Measurements from ENCODE around the gene EMILIN1. TPM values are rescaled to one million over a fixed set of nuclear protein-coding genes. Genes with fewer than 3 reads are reported as not detected.

Gene EMILIN1
- total RNA-seq, 1 experiment from 2014 or later, result 1.2 TPM

DNA sequence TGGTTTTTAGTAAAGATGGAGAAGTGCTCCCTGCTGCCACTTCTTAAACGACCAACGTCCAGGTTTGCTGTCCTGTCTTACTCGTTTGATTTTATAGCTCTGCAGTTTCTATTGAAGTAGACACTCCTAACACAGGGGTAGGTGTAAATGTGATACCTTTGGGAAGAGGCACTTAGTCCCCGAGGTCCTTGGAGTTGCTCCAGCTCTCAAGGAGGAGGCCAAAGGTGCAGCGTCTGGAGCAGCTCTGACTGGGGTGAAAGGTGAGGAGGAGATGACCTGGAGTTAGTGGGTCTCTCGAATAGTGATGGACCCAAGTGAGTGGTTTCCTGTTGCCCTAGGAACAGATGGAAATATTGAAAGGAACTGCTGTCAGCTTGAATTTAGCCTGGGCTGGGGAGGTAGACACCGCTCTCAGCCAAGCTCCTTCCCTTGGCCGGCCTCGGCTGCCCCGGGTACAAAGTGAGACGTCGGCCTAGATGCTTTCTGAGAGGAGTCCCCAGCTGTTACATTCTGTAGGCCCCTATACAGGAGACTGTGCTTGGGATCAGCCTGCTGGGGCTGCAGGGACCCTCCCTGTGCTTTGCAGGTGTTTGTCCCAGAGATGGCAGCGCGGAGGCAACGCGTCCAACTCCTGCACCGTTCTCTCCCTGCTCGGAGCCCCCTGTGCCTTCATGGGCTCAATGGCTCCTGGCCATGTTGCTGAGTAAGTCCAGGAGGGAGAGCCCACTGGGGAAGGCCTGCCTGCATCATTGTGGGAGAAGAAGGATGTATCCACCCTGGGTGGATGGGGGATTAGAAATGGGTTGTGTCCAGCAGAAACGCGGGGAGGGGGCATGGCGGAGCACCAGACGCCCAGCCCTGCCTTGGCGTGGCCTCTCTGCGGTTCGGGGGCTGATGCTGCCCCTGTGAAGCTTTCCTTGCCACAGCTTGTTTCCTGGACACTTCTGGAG is 13.6 kb downstream of the EMILIN1 start:
- Histone ChIP-seq H2BK20ac (ENCODE audit: low read depth, low read length, poor library complexity, severe bottlenecking) (no peak overlapping the region), H3K27me3 (ENCODE audit: insufficient read depth, low read length) (no peaks in the 10 kb centered on the region), H2BK120ac (ENCODE audit: low read depth, low read length, poor library complexity, severe bottlenecking) (no peak overlapping the region), H2AK5ac (ENCODE audit: insufficient read length, low read length) (no peak overlapping the region), H3T11ph (ENCODE audit: low read length) (no peak overlapping the region), H3K79me2 (ENCODE audit: insufficient read depth, low read length) (no peaks in the 10 kb centered on the region), H2BK12ac (ENCODE audit: insufficient read length, low read depth, low read length) (no peak overlapping the region), H3K4me1 (ENCODE audit: insufficient read depth, low read length) (no peaks in the 10 kb centered on the region), H3K14ac (ENCODE audit: insufficient read depth, low read length) (no peak overlapping the region), H3K4me2 (ENCODE audit: insufficient read depth, insufficient read length, low read length) (no peak overlapping the region), H2BK5ac (ENCODE audit: insufficient read length, low read length) (no peak overlapping the region), H3K27ac (ENCODE audit: insufficient read length, low read depth, low read length) (no peak overlapping the region), H3K79me1 (ENCODE audit: insufficient read depth, low read depth, low read length, poor library complexity, severe bottlenecking) (no peaks in the 10 kb centered on the region), H3K9ac (ENCODE audit: extremely low read depth, insufficient read length, low read length) (no peak overlapping the region), H3K18ac (ENCODE audit: insufficient read length, low read depth, low read length) (no peak overlapping the region), H3K23ac (ENCODE audit: insufficient read length, low read depth, low read length) (no peak overlapping the region), H4K20me1 (ENCODE audit: control insufficient read depth, insufficient read depth, insufficient read length) (peaks cover 3% of the 10 kb centered on the region), H4K8ac (replicated peaks; ENCODE audit: insufficient read length, low read depth, low read length) (no peak overlapping the region), H2AFZ (ENCODE audit: low read length) (no peak overlapping the region), H3K9me3 (ENCODE audit: control insufficient read depth, low read depth, low read length) (no peaks in the 10 kb centered on the region), H3K56ac (ENCODE audit: insufficient read length, low read depth, low read length) (no peak overlapping the region), H4K91ac (ENCODE audit: insufficient read length, low read depth, low read length) (no peak overlapping the region), H3K4ac (ENCODE audit: low read depth, low read length) (no peak overlapping the region), H3K23me2 (ENCODE audit: insufficient read length, low read depth, low read length, poor library complexity, severe bottlenecking) (peaks cover 4% of the 10 kb centered on the region), H4K5ac (ENCODE audit: insufficient read length, low read depth, low read length) (no peak overlapping the region), H2BK15ac (ENCODE audit: low read depth, low read length) (no peak overlapping the region)
- no peaks in the 10 kb centered on the region; a peak in 1 of 5 replicates for H3K9me3 Mint-ChIP-seq
- no peaks in the 10 kb centered on the region; a peak in 1 of 7 replicates for H3K36me3 Mint-ChIP-seq (ENCODE audit: insufficient read depth in 1 of 3, low read depth in 3 of 3)
- no peak for DNase-seq
- no CpG with 5 or more reads among the region's 25 CpGs for WGBS (ENCODE audit: extremely low coverage, insufficient read length, low lambda C conversion rate)
- no peak overlapping the region for H3K4me3 Mint-ChIP-seq
- TF ChIP-seq, protein P1, sequence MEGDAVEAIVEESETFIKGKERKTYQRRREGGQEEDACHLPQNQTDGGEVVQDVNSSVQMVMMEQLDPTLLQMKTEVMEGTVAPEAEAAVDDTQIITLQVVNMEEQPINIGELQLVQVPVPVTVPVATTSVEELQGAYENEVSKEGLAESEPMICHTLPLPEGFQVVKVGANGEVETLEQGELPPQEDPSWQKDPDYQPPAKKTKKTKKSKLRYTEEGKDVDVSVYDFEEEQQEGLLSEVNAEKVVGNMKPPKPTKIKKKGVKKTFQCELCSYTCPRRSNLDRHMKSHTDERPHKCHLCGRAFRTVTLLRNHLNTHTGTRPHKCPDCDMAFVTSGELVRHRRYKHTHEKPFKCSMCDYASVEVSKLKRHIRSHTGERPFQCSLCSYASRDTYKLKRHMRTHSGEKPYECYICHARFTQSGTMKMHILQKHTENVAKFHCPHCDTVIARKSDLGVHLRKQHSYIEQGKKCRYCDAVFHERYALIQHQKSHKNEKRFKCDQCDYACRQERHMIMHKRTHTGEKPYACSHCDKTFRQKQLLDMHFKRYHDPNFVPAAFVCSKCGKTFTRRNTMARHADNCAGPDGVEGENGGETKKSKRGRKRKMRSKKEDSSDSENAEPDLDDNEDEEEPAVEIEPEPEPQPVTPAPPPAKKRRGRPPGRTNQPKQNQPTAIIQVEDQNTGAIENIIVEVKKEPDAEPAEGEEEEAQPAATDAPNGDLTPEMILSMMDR (conservative IDR thresholded peaks at IDR 0.05), result no peak
- peak overlapping the region in 2 of 3 experiments; percentile 37 to 40; a peak in 2 of 7 replicates for H3K27ac Mint-ChIP-seq
- peaks cover 13 to 14% of the 10 kb centered on the region in 2 experiments for H3K4me1 Mint-ChIP-seq
- peaks cover 6% of the 10 kb centered on the region for H3K27me3 Mint-ChIP-seq (ENCODE audit: low read depth)

All from H9 (cell line).